ENCODE measurements around the gene METTL2A.
A peak's percentile ranks its signal among the peaks of the same experiment; 100 is the strongest.
"Not testable (repeated sequence)": the region's sequence is repeated elsewhere in the genome, so short reads cannot be mapped to it uniquely, and the experiment has no call there.

METTL2A gene

GRCh38 chr17:62423647-62424461, at the start of gene METTL2A:
METTL2A (plus strand) TSS chr17:62423897; CDS start chr17:62423903, 6 bp downstream.
- peak; percentile 88 for DNase-seq

DNA sequence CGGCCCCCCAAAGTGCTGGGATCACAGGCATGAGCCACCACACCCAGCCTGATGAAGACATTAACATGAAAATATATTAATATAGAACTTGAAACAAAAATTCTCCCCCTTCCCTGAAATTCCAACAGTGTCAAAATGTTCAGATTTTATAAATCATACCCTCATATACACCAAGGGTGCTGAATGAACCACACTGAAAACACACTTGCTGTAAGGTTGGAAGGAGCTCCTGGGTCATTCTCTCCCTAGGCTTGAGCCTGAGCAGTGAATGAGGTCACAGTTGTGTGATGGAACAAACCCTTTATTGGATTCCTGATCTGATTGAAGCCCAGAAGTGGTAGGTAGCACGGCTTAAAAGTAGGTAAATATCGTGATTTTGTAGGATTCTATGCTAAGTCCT, 43.4 kb upstream of the METTL2A start, which contains the start of gene EFCAB3:
TSS of gene EFCAB3 (plus strand) at position 301 of the 400 bp plus-strand sequence. CDS start 2,427 bp downstream, outside the sequence.
- DNase-seq, result no peak

DNA sequence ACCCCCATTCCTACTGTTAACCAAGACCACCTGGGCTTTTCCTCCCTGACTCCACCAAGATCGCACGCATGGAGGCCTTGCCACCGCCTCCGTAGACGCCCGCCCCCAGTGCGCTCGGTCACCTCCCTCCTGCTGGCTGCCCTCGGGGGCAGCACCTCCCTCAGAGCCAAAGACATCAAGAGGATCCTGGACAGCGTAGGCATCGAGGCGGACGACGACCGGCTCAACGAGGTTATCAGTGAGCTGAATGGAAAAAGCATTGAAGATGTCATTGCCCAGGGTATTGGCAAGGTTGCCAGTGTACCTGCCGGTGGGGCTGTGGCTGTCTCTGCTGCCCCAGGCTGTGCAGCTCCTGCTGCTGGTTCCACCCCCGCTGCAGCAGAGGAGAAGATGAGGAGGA, 42.1 kb upstream of the METTL2A start:
- no peak for DNase-seq

- DNase-seq, result no peak
Observed at GRCh38 chr17:62388856-62389255, 34.8 kb upstream of the METTL2A start.

GRCh38 chr17:62392908-62393307, 30.8 kb upstream of the METTL2A start:
- no peak for DNase-seq

DNA sequence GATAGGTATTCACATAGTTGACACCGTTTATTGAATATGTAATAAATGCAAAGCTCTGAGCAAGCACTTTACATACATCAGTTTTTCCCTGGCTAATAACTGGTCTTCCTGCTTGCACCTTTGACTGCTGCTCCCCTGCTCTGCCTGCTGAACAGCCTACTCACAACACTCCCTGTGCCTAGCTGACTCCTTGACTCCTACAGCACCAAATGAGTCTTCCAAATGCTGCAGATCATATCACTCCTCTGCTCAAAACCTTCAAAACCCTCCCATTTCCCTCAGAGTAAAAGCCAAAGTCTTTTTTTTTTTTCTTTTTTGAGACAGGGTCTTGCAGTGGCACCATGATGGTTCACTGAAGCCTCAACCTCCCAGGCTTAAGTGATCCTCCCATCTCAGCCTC, 24.8 kb upstream of the METTL2A start:
- DNase-seq, result no peak

DNA sequence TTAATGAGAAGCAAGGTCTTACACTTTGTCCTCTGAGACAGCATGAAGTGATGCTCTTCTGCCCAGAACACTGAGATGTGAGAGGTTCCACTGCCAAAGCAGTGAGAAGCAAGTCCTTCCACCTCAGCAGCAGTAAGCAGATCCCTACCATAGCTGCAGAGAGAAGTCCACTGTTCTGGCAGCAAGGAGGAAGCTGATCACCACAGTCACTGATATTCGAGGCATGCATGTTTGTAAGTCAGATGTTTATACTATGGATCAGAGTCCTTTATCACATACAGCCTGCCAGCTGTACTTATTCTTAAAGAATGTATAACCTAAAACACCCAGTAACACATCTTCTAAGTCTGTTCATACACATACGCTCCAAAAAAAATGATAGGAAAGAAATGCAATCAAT, 18.2 kb upstream of the METTL2A start:
- no peak for DNase-seq

- DNase-seq, result not testable (repeated sequence)
Observed at GRCh38 chr17:62413090-62413489, 10.6 kb upstream of the METTL2A start.

DNA sequence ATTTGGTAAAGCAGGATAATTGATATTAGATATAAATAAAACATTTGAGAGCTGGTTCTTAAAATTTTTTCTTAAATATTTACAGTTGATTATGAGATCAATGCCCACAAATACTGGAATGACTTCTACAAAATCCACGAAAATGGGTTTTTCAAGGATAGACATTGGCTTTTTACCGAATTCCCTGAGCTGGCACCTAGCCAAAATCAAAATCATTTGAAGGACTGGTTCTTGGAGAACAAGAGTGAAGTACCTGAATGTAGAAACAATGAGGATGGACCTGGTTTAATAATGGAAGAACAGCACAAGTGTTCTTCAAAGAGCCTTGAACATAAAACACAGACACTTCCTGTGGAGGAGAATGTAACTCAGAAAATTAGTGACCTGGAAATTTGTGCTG, 2.5 kb downstream of the METTL2A start:
- DNase-seq, result not testable (repeated sequence)

DNA sequence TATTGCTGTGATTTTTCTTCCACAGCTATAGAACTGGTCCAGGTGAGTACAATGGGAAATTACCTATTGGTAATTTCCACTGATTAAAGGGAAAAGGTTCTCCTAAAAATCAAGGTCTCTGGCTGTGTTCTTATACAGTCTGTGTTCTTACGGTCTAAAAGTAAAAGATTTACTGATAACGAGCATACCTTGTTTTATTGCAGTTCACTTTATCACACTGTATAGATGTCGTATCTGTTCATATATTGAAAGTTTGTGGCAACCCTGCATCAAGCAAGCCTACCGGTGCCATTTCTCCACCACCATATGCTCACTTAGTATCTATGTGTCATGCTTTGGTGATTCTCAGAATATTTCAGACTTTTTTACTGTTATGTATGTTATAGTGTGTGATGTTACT, 11.6 kb downstream of the METTL2A start:
- DNase-seq, result not testable (repeated sequence)

DNA sequence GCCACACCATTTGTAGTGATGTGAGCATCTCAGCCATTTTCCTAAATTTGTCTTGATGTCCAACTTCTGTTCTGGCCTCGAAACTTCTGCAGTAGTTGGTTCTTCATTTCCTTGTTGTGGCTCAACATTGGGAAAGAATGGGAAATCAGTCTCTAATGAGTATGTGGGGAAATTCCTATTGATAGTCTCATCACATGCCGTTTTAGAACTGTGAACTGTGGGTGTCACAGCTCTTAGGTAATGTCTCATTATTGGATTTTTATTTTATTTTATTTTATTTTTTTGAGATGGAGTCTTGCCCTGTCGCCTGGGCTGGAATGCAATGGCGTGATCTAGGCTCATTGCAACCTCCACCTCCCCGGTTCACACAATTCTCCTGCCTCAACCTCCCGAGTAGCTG, 17.5 kb downstream of the METTL2A start:
- not testable (repeated sequence) for DNase-seq

DNA sequence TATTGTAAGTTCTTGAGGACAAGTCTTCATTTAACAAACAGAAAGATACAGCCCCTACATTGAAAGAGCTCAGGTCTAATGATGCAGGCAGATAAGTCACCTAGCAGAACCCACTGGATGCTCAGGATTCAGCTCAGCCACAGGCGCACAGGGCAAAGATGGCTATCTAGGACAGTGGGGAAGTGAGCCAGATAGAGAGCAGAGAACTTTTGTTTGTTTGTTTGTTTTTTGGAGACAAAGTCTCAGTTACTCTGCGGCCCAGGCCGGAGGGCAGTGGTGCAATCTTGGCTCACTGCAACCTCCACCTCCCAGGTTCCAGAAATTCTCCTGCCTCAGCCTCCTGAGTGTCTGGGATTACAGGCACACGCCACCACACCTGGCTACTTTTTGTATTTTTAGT, 20.4 kb downstream of the METTL2A start:
- DNase-seq, result no peak

DNA sequence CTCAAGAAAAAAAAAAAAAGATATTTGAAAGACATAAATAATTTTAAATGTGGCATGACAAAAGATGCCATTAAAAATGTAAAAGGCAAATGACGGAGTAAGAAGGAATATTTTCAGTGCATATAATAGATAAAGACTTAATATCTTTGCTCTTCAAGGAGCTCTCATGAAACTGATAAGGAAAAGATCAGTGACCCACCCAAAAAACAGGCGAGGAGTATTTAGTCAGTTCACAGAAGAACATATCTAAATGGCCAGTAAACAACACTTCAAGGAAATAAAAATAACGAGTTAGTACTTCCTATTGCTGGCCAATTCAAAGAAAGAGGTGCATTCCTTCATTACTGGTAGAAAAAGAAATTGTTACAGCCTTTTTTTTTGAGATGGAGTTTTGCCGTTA, 22.1 kb downstream of the METTL2A start:
- DNase-seq, result not testable (repeated sequence)

DNA sequence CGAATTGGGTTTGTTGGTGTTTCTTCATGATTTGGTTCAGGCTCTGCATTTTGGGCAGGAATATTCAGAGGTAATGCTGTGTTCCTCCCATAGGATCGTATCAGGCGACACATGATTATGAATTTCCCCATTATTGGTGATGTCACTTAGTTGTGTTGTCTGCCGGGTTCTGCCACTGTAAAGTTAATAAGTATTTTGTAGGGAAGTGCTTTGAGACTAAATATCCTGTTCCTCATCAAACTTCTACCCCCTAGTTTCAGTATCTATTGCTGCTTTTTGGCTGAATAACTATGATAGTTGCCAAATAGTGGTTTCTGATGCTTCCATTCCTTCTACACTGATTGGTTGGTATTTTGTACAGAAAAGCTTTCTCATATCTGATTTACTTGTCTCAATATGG, 28.5 kb downstream of the METTL2A start:
- not testable (repeated sequence) for DNase-seq

- DNase-seq, result not testable (repeated sequence)
Observed at GRCh38 chr17:62453041-62453440, 29.3 kb downstream of the METTL2A start.

GRCh38 chr17:62453656-62454055, 30.0 kb downstream of the METTL2A start:
- DNase-seq, result peak; percentile 16

GRCh38 chr17:62454111-62454510, 30.4 kb downstream of the METTL2A start:
- not testable (repeated sequence) for DNase-seq

GRCh38 chr17:62456016-62456415, 32.3 kb downstream of the METTL2A start:
- DNase-seq, result no peak

DNA sequence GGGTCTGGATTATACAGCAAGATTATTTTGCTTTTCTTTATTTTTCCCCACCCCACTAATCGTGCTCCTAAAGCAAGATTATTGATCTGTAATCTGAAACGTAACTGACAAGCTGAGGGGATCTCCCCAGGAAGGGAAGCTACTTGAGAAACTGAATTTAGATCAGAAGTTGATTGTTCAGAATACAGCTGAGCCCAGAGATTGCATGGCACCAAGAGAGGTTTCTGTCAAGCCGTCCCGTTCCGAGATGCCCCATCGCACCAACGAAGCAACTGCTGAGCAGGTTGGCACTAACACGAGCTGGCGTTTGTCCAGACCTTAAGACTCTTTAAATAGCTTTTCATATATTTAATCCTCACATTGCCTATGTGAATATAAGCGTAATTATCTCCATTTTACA, 34.8 kb downstream of the METTL2A start:
- not testable (repeated sequence) for DNase-seq

GRCh38 chr17:62464422-62464821, 40.7 kb downstream of the METTL2A start:
- not testable (repeated sequence) for DNase-seq

DNA sequence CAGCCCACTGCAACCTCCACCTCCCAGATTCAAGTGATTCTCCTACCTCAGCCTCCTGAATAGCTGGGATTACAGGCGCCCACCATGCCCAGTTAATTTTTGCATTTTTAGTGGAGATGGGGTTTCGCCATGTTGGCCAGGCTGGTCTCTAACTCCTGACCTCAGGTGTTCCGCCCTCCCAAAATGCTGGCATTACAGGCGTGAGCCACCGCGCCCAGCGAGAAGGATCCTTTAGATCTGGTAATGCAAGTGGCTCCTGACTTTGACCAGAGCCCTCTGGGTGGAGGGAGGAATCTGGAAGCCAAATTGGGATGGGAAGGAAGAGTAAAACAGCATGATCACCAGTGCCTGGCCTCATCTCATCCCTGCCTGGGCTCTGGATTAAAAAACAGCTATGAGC, 41.6 kb downstream of the METTL2A start:
- not testable (repeated sequence) for DNase-seq

GRCh38 chr17:62470666-62471379, 47.1 kb downstream of the METTL2A start:
- peak; percentile 65 for DNase-seq

DNA sequence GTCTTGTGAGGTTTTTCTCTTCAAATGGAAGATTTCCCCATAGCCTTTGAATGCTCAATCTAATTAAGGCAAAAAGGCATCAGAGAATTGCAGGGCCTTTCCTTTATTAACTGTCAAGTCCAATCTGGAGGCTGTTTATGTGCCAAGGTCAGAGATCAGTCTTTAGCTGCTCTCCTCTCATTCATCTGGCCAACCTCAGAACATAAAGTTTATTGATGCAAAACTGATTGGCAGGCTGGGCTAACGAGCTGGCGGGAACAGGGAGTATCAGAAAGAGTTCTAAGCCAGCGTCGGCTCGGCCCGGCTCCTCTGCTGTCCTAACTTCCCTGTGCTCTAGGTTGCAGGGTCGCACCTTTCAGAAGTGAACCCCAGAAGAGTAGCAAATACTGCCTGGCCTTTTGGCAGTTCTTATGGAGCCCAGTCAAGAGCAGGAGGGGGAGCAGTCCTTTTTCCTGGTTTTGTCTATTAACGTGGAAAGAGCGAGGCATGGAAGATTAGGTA, 47.7 kb downstream of the METTL2A start:
- DNase-seq, result not testable (repeated sequence)

Measured in CD4-positive, alpha-beta T cell treated with Interleukin-21 for 1 hour (primary cell).